ENCODE results near the gene SETBP1.

Gene SETBP1

GRCh38 chr18:44866103-44866502 lies 185.4 kb downstream of the SETBP1 start (continued):
- TF ChIP-seq ZNF510 (tag by site-specific recombination; IDR thresholded peaks at IDR 0.05; ENCODE audit: insufficient replicate concordance): no peak
- no peak for TF ChIP-seq SCRT2 (tag by site-specific recombination; IDR thresholded peaks at IDR 0.05)
- TF ChIP-seq ZNF548 (tag by site-specific recombination; IDR thresholded peaks at IDR 0.05): no peak
- TF ChIP-seq ZNF610 (tag by site-specific recombination; IDR thresholded peaks at IDR 0.05; ENCODE audit: borderline replicate concordance): no peak
- TF ChIP-seq ZNF16 (tag by site-specific recombination; IDR thresholded peaks at IDR 0.05; ENCODE audit: low read depth): no peak
- no peak for TF ChIP-seq ZNF660 (tag by site-specific recombination; IDR thresholded peaks at IDR 0.05)

- TF ChIP-seq ZNF112 (tag by site-specific recombination; IDR thresholded peaks at IDR 0.05) (no peak), GLIS1 (tag by site-specific recombination; IDR thresholded peaks at IDR 0.05) (no peak), CTCF (tag by site-specific recombination; IDR thresholded peaks at IDR 0.05) (no peak), ZNF394 (tag by site-specific recombination; IDR thresholded peaks at IDR 0.05; ENCODE audit: borderline replicate concordance) (no peak), ZNF548 (tag by site-specific recombination; IDR thresholded peaks at IDR 0.05) (no peak), AEBP2 (tag by site-specific recombination; IDR thresholded peaks at IDR 0.05; ENCODE audit: borderline replicate concordance) (no peak), ZNF76 (tag by site-specific recombination; IDR thresholded peaks at IDR 0.05; ENCODE audit: borderline replicate concordance, low read depth) (no peak), ZSCAN4 (tag by site-specific recombination; IDR thresholded peaks at IDR 0.05) (no peak), ZNF580 (tag by site-specific recombination; IDR thresholded peaks at IDR 0.05) (no peak), HOXA7 (CRISPR knock-in tag; IDR thresholded peaks at IDR 0.05; ENCODE audit: borderline replicate concordance) (no peak), SALL2 (tag by site-specific recombination; IDR thresholded peaks at IDR 0.05; ENCODE audit: borderline replicate concordance) (no peak), ZNF555 (tag by site-specific recombination; conservative IDR thresholded peaks at IDR 0.05) (no peak), SETDB1 (IDR thresholded peaks at IDR 0.05; ENCODE audit: insufficient read length, low read length) (no peak), ZNF24 (tag by site-specific recombination; IDR thresholded peaks at IDR 0.05) (no peak), ZSCAN5A (tag by site-specific recombination; IDR thresholded peaks at IDR 0.05) (no peak), ZFHX2 (tag by site-specific recombination; conservative IDR thresholded peaks at IDR 0.05) (no peak), ZNF704 (tag by site-specific recombination; IDR thresholded peaks at IDR 0.05) (no peak), ZNF18 (tag by site-specific recombination; IDR thresholded peaks at IDR 0.05) (no peak), ZNF707 (tag by site-specific recombination; IDR thresholded peaks at IDR 0.05) (no peak), ZNF670 (tag by site-specific recombination; IDR thresholded peaks at IDR 0.05; ENCODE audit: low read depth) (no peak)
- no peak overlapping the region for H3K4me3 ChIP-seq (ENCODE audit: low read depth, low read length)
- H3K9me3 ChIP-seq (ENCODE audit: control insufficient read depth, insufficient read depth, low read depth, low read length): no peaks in the 10 kb centered on the region
- H3K36me3 ChIP-seq (ENCODE audit: control insufficient read depth in 2 of 2, insufficient read depth in 1 of 2, low read length in 2 of 2): no peaks in the 10 kb centered on the region
- H3K4me1 ChIP-seq (ENCODE audit: control insufficient read depth, insufficient read depth, low read length): no peaks in the 10 kb centered on the region
- no peak overlapping the region for H3K27ac ChIP-seq (ENCODE audit: extremely low read depth, low read depth, low read length)
- ChIA-PET CTCF (interaction anchor here (0.5 kb wide), 1 partner anchor 8 kb away, joined by 3 read pairs; no protein-coding TSS in a partner anchor), POLR2A (no interaction called here)
These were observed 188.8 kb downstream of the SETBP1 start for GRCh38 chr18:44869533-44869932.
